Neural cell (in vitro differentiated cells): ENCODE data around the gene NFATC3.

ENCODE experiments used
- CTCF ChIP-seq: fragments of 450-650 bp; IDR thresholded peaks from 2 replicates; pipeline ENCODE4 v1.5.1; 2014; ENCODE audit warnings: antibody characterized with exemption, mild to moderate bottlenecking, moderate library complexity; ENCODE audit not compliant: poor library complexity, severe bottlenecking
- EZH2 ChIP-seq: fragments of 200-600, 300-800 bp; shearing (Covaris generic), sonication (generic); IDR thresholded peaks from 2 replicates; pipeline ENCODE4 v1.6.1; 2014; ENCODE audit warnings: antibody characterized with exemption, low read length, borderline replicate concordance, mild to moderate bottlenecking; ENCODE audit not compliant: insufficient read depth, poor library complexity, severe bottlenecking

GRCh38 chr16:68073902-68074760 lies 11.0 kb upstream of the NFATC3 start:
- no peak for TF ChIP-seq CTCF
- no peak for TF ChIP-seq EZH2
